Activated T-cell treated with anti-CD3 and anti-CD28 coated beads for 1 hour (primary cell): Measurements from ENCODE around the gene FMN1.

Experiments used
- DNase-seq: peaks from one replicate; pipeline ENCODE4 v3.0.0-alpha.2; 2020; ENCODE audit warnings: low read depth

FMN1 gene

GRCh38 chr15:33009603-33010002, 184.9 kb downstream of the FMN1 start:
- no peak for DNase-seq

GRCh38 chr15:33009026-33009425, 185.5 kb downstream of the FMN1 start:
- no peak for DNase-seq

- DNase-seq, result no peak
Observed at GRCh38 chr15:33008284-33008995, 186.1 kb downstream of the FMN1 start.

GRCh38 chr15:33007303-33007855, 187.1 kb downstream of the FMN1 start:
- no peak for DNase-seq

GRCh38 chr15:33005582-33005981, 188.9 kb downstream of the FMN1 start:
- DNase-seq, result no peak

- no peak for DNase-seq
Observed at GRCh38 chr15:33001926-33002325, 192.6 kb downstream of the FMN1 start.

GRCh38 chr15:32998979-32999672, 195.4 kb downstream of the FMN1 start:
- no peak for DNase-seq

GRCh38 chr15:32998182-32998581, 196.3 kb downstream of the FMN1 start:
- DNase-seq, result no peak

- no peak for DNase-seq
Observed at GRCh38 chr15:32994810-32995424, 199.6 kb downstream of the FMN1 start.

- no peak for DNase-seq
Observed at GRCh38 chr15:32993285-32993684, 201.2 kb downstream of the FMN1 start.

- no peak for DNase-seq
Observed at GRCh38 chr15:32991619-32992111, 202.8 kb downstream of the FMN1 start.

- no peak for DNase-seq
Observed at GRCh38 chr15:32990071-32990470, 204.4 kb downstream of the FMN1 start.

GRCh38 chr15:32987067-32987466, 207.4 kb downstream of the FMN1 start:
- no peak for DNase-seq

- no peak for DNase-seq
Observed at GRCh38 chr15:32986147-32986546, 208.4 kb downstream of the FMN1 start.

- DNase-seq, result no peak
Observed at GRCh38 chr15:32983679-32984078, 210.8 kb downstream of the FMN1 start.

GRCh38 chr15:32982001-32982400, 212.5 kb downstream of the FMN1 start:
- no peak for DNase-seq

- no peak for DNase-seq
Observed at GRCh38 chr15:32981536-32981935, 213.0 kb downstream of the FMN1 start.

GRCh38 chr15:32979710-32980109, 214.8 kb downstream of the FMN1 start:
- no peak for DNase-seq

GRCh38 chr15:32977506-32977905, 217.0 kb downstream of the FMN1 start:
- DNase-seq, result no peak

GRCh38 chr15:32974691-32975090, 219.8 kb downstream of the FMN1 start:
- DNase-seq, result no peak

- DNase-seq, result no peak
Observed at GRCh38 chr15:32972686-32973085, 221.8 kb downstream of the FMN1 start.

- DNase-seq, result no peak
Observed at GRCh38 chr15:32970847-32971246, 223.7 kb downstream of the FMN1 start.

- DNase-seq, result no peak
Observed at GRCh38 chr15:32967521-32967920, 227.0 kb downstream of the FMN1 start.
